IMR-90 (cell line): Measurements from ENCODE around the gene NDUFAF8. TPM values are rescaled to one million over a fixed set of nuclear protein-coding genes. Genes with fewer than 3 reads are reported as not detected.
A peak's percentile ranks its signal among the peaks of the same experiment; 100 is the strongest.

Source experiments
- ATAC-seq: fragments of 200-7000 bp; cut with Tn5 transposase; 2 replicates; pipeline ENCODE4 v1.9.1; 2020; ENCODE audit warnings: low read depth, mild to moderate bottlenecking, moderate library complexity
- BruUV-seq: library from RNA; stranded (reverse); fragments of 400-500 nt; replicated peaks from 2 replicates; lab custom pipeline; 2021; lab: Mats Ljungman, UMichigan
- CTCF ChIA-PET: fragments of 300-600 bp; formaldehyde crosslinking; extraction: SDS; loops from one replicate; lab custom pipeline; 2021; ENCODE audit warnings: antibody characterized with exemption; lab: Yijun Ruan, JAX
- POLR2A ChIA-PET: fragments of 300-600 bp; sonication (Branson Sonifier 250); formaldehyde crosslinking; loops from one replicate; lab custom pipeline; 2022; ENCODE audit warnings: antibody characterized with exemption; ENCODE audit not compliant: unreplicated experiment; lab: Charles Lee
- DNase-seq: peaks from one replicate; pipeline ENCODE4 v3.0.0; 2013
- H2AFZ ChIP-seq: replicated peaks from 2 replicates; pipeline ENCODE3; 2013; ENCODE audit warnings: low read length, mild to moderate bottlenecking; ENCODE audit not compliant: poor library complexity
- H2AK5ac ChIP-seq: 2 replicates; pipeline ENCODE4 v1.6.1; 2013; ENCODE audit warnings: low read depth, low read length, inconsistent platforms
- H2AK9ac ChIP-seq: replicated peaks from 2 replicates; pipeline ENCODE3; 2013; ENCODE audit warnings: mild to moderate bottlenecking, low read depth, low read length, moderate library complexity; ENCODE audit not compliant: poor library complexity
- H2BK120ac ChIP-seq: 2 replicates; pipeline ENCODE4 v1.6.1; 2013; ENCODE audit warnings: low read depth, low read length, inconsistent platforms
- H2BK15ac ChIP-seq: 3 replicates; pipeline ENCODE4 v1.6.1; 2013; ENCODE audit warnings: low read depth, low read length, inconsistent platforms
- H2BK20ac ChIP-seq: 2 replicates; pipeline ENCODE4 v1.6.1; 2013; ENCODE audit warnings: low read depth, mild to moderate bottlenecking, inconsistent platforms, low read length, moderate library complexity
- H2BK5ac ChIP-seq: 2 replicates; pipeline ENCODE4 v1.6.1; 2013; ENCODE audit warnings: mild to moderate bottlenecking, low read depth, low read length, inconsistent platforms; ENCODE audit not compliant: poor library complexity, severe bottlenecking
- H3K14ac ChIP-seq: replicated peaks from 2 replicates; pipeline ENCODE4 v1.6.1; 2013; ENCODE audit warnings: low read depth, low read length, inconsistent platforms
- H3K18ac ChIP-seq: 2 replicates; pipeline ENCODE4 v1.6.1; 2013; ENCODE audit warnings: low read depth, low read length, control low read depth
- H3K23ac ChIP-seq: 2 replicates; pipeline ENCODE4 v1.6.1; 2013; ENCODE audit warnings: low read depth, low read length, inconsistent platforms
- H3K27ac ChIP-seq: 2 replicates; pipeline ENCODE4 v1.5.1; 2013; ENCODE audit warnings: mild to moderate bottlenecking, control low read depth, low read length; ENCODE audit not compliant: insufficient read depth
- H3K27me3 ChIP-seq: 2 replicates; pipeline ENCODE4 v1.6.1; 2013; ENCODE audit warnings: low read length; ENCODE audit not compliant: control insufficient read depth, insufficient read depth
- H3K36me3 ChIP-seq: 2 replicates; pipeline ENCODE4 v1.6.1; 2013; ENCODE audit warnings: low read length, mixed read lengths; ENCODE audit not compliant: control insufficient read depth, insufficient read depth
- H3K4ac ChIP-seq: 2 replicates; pipeline ENCODE4 v1.6.1; 2013; ENCODE audit warnings: low read depth, low read length, inconsistent platforms
- H3K4me1 ChIP-seq: 2 replicates; pipeline ENCODE4 v1.6.1; 2013; ENCODE audit warnings: low read length, mixed read lengths; ENCODE audit not compliant: control insufficient read depth, insufficient read depth
- H3K4me2 ChIP-seq: 2 replicates; pipeline ENCODE4 v1.6.1; 2013; ENCODE audit warnings: low read depth, mild to moderate bottlenecking, control low read depth, low read length, moderate library complexity
- H3K4me3 ChIP-seq: 2 replicates; pipeline ENCODE4 v1.5.1; 2013; ENCODE audit warnings: low read depth, mild to moderate bottlenecking, control low read depth, low read length, moderate library complexity; ENCODE audit not compliant: insufficient read depth
- H3K56ac ChIP-seq: 2 replicates; pipeline ENCODE4 v1.6.1; 2013; ENCODE audit warnings: low read length, inconsistent platforms; ENCODE audit not compliant: insufficient read depth; ENCODE audit errors: extremely low read depth
- H3K79me1 ChIP-seq, 2 experiments: 2 replicates each; pipeline ENCODE4 v1.6.1; 2013; ENCODE audit warnings: low read length in 2 of 2, inconsistent platforms in 1 of 2, low read depth in 1 of 2
- H3K9ac ChIP-seq: 2 replicates; pipeline ENCODE4 v1.6.1; 2013; ENCODE audit warnings: low read depth, low read length, control low read depth
- H3K9me1 ChIP-seq: 2 replicates; pipeline ENCODE4 v1.6.1; 2013; ENCODE audit warnings: low read length, inconsistent platforms; ENCODE audit not compliant: insufficient read depth
- H3K9me3 ChIP-seq: 2 replicates; pipeline ENCODE4 v1.6.1; 2013; ENCODE audit warnings: low read length; ENCODE audit not compliant: control insufficient read depth, insufficient read depth
- H4K20me1 ChIP-seq: 2 replicates; pipeline ENCODE4 v1.6.1; 2013; ENCODE audit warnings: low read length, inconsistent platforms; ENCODE audit not compliant: insufficient read depth
- H4K5ac ChIP-seq: 2 replicates; pipeline ENCODE4 v1.6.1; 2013; ENCODE audit warnings: mild to moderate bottlenecking, low read depth, low read length, control low read depth
- H4K8ac ChIP-seq, 2 experiments: 2 replicates each; pipeline ENCODE4 v1.6.1; 2013; ENCODE audit warnings: low read depth in 2 of 2, low read length in 2 of 2, control low read depth in 1 of 2, inconsistent platforms in 1 of 2
- H4K91ac ChIP-seq: 2 replicates; pipeline ENCODE4 v1.6.1; 2013; ENCODE audit warnings: low read depth, low read length, inconsistent platforms; ENCODE audit not compliant: insufficient read depth
- BHLHE40 ChIP-seq: fragments of 150-350 bp; IDR thresholded peaks from 2 replicates; pipeline ENCODE4 v1.6.1; 2016; ENCODE audit warnings: mild to moderate bottlenecking, low read depth, low read length
- CEBPB ChIP-seq: IDR thresholded peaks from 2 replicates; pipeline ENCODE4 v1.6.1; 2012; ENCODE audit warnings: low read depth, low read length, improper control_type of control experiment
- CTCF ChIP-seq: conservative IDR thresholded peaks from 2 replicates; pipeline ENCODE4 v1.5.1; 2012; ENCODE audit warnings: mild to moderate bottlenecking, low read depth, low read length, improper control_type of control experiment
- FOS ChIP-seq: fragments of 150-350 bp; IDR thresholded peaks from 2 replicates; pipeline ENCODE4 v1.6.1; 2016; ENCODE audit warnings: low read depth, low read length
- MAZ ChIP-seq: IDR thresholded peaks from 2 replicates; pipeline ENCODE4 v1.6.1; 2012; ENCODE audit warnings: low read depth, mild to moderate bottlenecking, low read length, improper control_type of control experiment, moderate library complexity, borderline replicate concordance
- MXI1 ChIP-seq: IDR thresholded peaks from 2 replicates; pipeline ENCODE4 v1.6.1; 2012; ENCODE audit warnings: low read depth, mild to moderate bottlenecking, low read length, moderate library complexity, borderline replicate concordance
- RAD21 ChIP-seq: IDR thresholded peaks from 2 replicates; pipeline ENCODE4 v1.6.1; 2012; ENCODE audit warnings: low read length, improper control_type of control experiment
- RFX5 ChIP-seq: IDR thresholded peaks from 2 replicates; pipeline ENCODE4 v1.8.0; 2012; ENCODE audit warnings: low read depth, mild to moderate bottlenecking, low read length, moderate library complexity
- SMC3 ChIP-seq: fragments of 150-350 bp; IDR thresholded peaks from 2 replicates; pipeline ENCODE4 v1.6.1; 2016; ENCODE audit warnings: low read depth, mild to moderate bottlenecking, antibody characterized with exemption, low read length, moderate library complexity
- WGBS, 2 experiments: methylation state at CpG; one replicate each; pipeline versions ENCODE4 v1.1.5 to v1.1.7; 2013; ENCODE audit warnings: missing lambda C conversion rate in 2 of 2; ENCODE audit not compliant: insufficient read length in 1 of 2; ENCODE audit errors: extremely low coverage in 2 of 2; 5-methylcytosine and 5-hydroxymethylcytosine counted together
- dilution Hi-C: fragments of 300-500 bp; cut with HindIII; formaldehyde crosslinking; loops from one replicate; pipeline ENCODE4 v1.14.3; 2018; ENCODE audit warnings: low sequenced_read_pairs; ENCODE audit not compliant: unreplicated experiment
- in situ Hi-C: fragments of 300-500 bp; cut with MboI; formaldehyde crosslinking; loops from 3 replicates; pipeline ENCODE4 v1.14.3; 2019; ENCODE audit warnings: low sequenced_read_pairs, inconsistent platforms, mixed read lengths
- intact Hi-C: fragments of 100-400 bp; cut with micrococcal nuclease; formaldehyde crosslinking; loops from 2 replicates; pipeline ENCODE4 v1.10.0; 2022
- polyA plus RNA-seq, 3 experiments: library from polyadenylated mRNA; depleted of rRNA; stranded (reverse); fragments of >200 nt; gene quantifications; 2 replicates each; pipeline ENCODE4 v1.2.3, GENCODE V29; 2012; ENCODE audit warnings: low replicate concordance in 1 of 3
- total RNA-seq: library from RNA; depleted of rRNA; stranded (reverse); fragments of >200 nt; gene quantifications from 2 replicates; pipeline ENCODE4 v1.2.3, GENCODE V29; 2012

The NDUFAF8 gene
- total and polyA plus RNA-seq, 2 of the 4 experiments (the other 2 are of a cell fraction): 11.1 to 65.0 TPM

- peak; percentile 42; the same call in 1 of the 2 replicates for TF ChIP-seq MAZ
Measured at GRCh38 chr17:81253358-81254131, 14.4 kb downstream of the NDUFAF8 start (continued).

- Histone ChIP-seq H4K5ac (no peak overlapping the region), H2BK15ac (no peak overlapping the region), H3K4me3 (no peak overlapping the region), H4K20me1 (peaks cover 22% of the 10 kb centered on the region), H4K8ac (no peak overlapping the region), H3K56ac (no peak overlapping the region), H3K18ac (no peak overlapping the region), H3K14ac (0 out of 2 replicates have a peak overlapping the region, but pooled peaks have one; percentile 1), H3K9me1 (peaks cover 7% of the 10 kb centered on the region), H3K4ac (no peak overlapping the region), H3K36me3 (peaks cover 38% of the 10 kb centered on the region), H3K4me2 (peak overlapping the region; percentile 9; the same call in 1 of the 2 replicates), H2BK5ac (no peak overlapping the region), H2BK20ac (no peak overlapping the region), H3K23ac (no peak overlapping the region), H3K9ac (no peak overlapping the region), H3K27me3 (no peaks in the 10 kb centered on the region), H2AK9ac (no peak overlapping the region), H2AFZ (peak overlapping the region; percentile 59), H4K91ac (no peak overlapping the region), H3K9me3 (no peaks in the 10 kb centered on the region), H3K79me1 (peaks cover 9 to 18% of the 10 kb centered on the region in 2 experiments; a peak in 3 of 4 replicates), H2BK120ac (no peak overlapping the region), H2AK5ac (no peak overlapping the region), H3K4me1 (peaks cover 12% of the 10 kb centered on the region), H3K27ac (peak overlapping the region; percentile 35; the same call in 1 of the 2 replicates)
- in situ Hi-C loops: loop anchor here (5.0 kb wide), 1 partner anchor 227 kb away; no protein-coding TSS in a partner anchor
- BruUV-seq: no TSS peak
- ATAC-seq (peak; percentile 84), DNase-seq (peak; percentile 82)
- POLR2A ChIA-PET: interaction anchor here (0.6 kb wide), 1 partner anchor 40 kb away, joined by 5 read pairs; the partner anchor contains the start of gene SLC38A10
- 29% methylated on average over 16 of the region's 35 CpGs; no CpG with 5 or more reads in 1 of the 2 experiments for WGBS, 2 experiments
- dilution Hi-C loops: no loop called here
- TF ChIP-seq MXI1 (0 out of 2 replicates have a peak, but pooled peaks have one; percentile 32), RAD21 (peak; percentile 69), CTCF (peak; percentile 71), BHLHE40 (no peak), MAZ (peak; percentile 35; the same call in 1 of the 2 replicates), RFX5 (no peak), SMC3 (peak; percentile 78), FOS (no peak), CEBPB (peak; percentile 73)
- CTCF ChIA-PET: interaction anchor here (0.6 to 1.4 kb wide), 4 partner anchors 15 to 248 kb away, joined by 3 to 14 read pairs (median 4); partner anchors contain the start of gene BAHCC1
- intact Hi-C loops: loop anchor here (2.0 kb wide), 1 partner anchor 140 kb away; the partner anchor contains the start of gene BAHCC1
Measured at GRCh38 chr17:81254955-81255717, 16.0 kb downstream of the NDUFAF8 start.
